Activated CD8-positive, alpha-beta memory T cell treated with anti-CD3 and anti-CD28 coated beads for 24 hours (primary cell): ENCODE results near the gene MEFV.
"Not testable (repeated sequence)": the region's sequence is repeated elsewhere in the genome, so short reads cannot be mapped to it uniquely, and the experiment has no call there.

Experiments used
- DNase-seq: peaks from one replicate; pipeline ENCODE4 v3.0.0-alpha.2; 2020

MEFV gene

DNA sequence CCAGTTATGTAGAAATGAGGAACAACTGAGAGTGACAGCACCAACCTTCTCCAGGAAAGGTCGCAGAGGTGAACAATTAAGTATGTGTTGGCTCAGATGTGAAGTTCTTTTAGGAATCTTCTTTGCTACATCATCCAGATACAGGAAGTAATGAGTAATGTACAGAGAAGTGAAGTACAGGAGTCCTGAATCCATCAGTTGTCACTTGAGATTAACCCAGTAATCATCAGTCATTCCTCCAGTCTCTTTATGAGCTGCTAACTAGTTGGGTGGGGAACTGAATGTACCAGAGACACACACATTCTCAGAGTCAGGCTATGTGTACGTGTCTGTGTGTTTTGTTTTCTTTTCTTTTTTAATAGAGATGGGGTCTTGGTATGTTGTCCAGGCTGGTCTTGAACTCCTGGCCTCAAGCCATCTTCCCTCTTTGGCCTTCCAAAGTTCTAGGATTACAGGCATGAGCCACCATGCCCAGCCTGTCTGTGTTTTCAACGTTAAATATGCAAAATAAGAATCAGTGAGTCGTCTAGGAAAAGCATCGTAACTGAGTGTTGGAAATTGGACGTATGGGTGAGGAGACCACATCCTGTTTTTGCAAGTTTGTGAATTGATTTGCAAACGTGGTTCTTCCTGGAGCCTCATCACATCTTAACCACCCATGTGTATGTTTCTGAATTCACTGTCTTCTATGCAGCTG lies 41.4 kb downstream of the MEFV start:
- DNase-seq: no peak

- no peak for DNase-seq
Measured at GRCh38 chr16:3212567-3212966, 43.9 kb downstream of the MEFV start.

- DNase-seq: no peak
Measured at GRCh38 chr16:3212006-3212405, 44.4 kb downstream of the MEFV start.

- DNase-seq: no peak
Measured at GRCh38 chr16:3207086-3207953, 49.1 kb downstream of the MEFV start.

DNA sequence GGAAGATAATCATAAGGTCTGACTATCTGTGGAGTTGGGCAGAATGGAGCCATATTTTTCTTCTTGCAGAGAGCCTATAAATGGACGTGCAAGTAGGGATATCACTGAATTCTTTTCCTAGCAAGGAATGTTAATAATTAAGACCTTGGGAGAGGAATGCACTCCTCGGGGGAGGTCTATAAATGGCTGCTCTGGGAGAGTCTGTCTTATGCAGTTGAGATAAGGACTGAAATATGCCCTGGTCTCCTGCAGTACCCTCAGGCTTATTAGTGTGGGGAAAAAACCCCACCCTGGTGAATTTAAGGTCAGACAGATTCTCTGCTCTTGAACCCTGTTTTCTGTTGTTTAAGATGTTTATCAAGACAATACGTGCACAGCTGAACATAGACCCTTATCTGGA lies 50.5 kb downstream of the MEFV start:
- DNase-seq: not testable (repeated sequence)

DNA sequence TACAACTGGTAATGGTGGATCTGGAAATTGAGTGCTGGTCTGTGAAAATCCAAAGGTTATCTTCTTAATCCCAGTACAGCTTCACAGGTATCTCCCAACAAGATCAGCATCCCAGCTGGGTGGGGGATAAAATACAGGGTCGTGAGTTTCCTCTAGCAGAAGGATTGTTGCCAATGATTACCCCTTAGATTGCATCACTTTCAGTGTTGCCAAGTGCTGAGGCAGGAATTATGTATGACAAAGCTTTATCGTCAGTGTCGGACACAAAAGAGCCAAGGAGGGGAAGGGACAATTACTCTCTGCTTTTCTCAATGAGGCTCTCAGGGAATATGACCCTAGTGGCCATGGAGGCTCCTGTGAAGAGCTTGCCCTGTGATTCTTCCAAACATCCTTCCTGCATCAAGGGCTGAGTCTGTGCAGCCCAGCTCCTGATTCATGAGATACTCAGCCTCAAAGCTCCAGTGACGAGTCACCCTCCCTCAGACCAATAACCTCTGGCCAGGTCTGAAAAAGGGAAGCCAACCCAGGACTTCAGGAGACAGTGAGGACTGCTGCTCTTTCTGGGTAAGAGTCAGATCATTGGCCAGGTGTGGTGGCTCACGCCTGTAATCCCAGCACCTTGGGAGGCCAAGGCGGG lies 53.4 kb downstream of the MEFV start:
- no peak for DNase-seq

DNA sequence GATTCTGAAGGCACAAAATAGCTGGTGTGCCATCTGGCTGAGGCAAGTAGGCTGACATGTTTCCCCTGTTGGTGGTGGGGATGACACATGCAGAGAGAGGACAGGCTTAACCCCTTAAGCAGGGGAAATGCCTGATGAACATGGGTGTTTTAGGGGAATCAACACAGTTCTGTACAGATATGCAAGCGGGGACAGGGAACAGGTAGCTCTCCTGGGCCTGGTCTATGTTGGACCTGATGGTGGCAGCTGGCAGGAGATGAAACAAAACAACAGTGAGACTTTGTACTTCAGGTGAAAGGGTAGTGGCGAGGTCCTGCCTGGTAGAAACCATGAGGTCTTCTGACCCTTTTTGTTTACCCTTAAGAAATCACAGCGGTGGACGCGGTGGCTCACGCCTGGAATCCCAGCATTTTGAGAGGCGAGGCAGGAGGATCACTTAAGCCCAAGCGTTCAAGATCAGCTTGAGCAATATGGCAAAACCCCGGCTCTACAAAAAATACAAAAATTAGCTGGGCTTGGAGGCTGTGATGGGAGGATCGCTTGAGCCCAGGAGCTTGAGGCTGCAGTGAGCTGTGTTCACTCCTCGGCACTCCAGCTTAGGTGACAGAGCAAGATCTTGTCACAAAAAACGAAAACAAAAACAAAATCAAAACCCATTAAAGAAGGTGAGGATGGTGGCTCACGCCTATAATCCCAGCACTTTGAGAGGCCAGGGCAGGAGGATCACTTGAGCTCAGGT lies 57.9 kb downstream of the MEFV start:
- DNase-seq: no peak

- not testable (repeated sequence) for DNase-seq
Measured at GRCh38 chr16:3197694-3198333, 58.6 kb downstream of the MEFV start.

DNA sequence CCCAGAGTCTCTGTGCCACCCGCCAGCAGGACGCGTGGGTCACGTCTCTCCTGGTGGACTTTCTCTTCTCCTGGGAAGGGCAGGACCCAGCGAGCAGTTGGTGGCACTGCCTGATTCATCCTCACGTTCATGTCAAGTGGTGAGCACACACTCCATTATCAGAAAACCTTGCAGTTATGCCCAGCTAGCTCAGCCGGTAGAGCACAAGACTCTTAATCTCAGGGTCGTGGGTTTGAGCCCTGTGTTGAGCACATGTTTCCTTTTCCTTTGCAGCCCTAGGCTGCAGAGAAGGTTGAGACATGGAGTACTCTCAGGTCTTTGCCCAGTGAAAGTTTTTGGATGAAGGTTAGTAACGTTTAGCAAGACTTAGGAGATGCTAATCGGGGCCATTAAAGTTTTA lies 60.5 kb downstream of the MEFV start:
- no peak for DNase-seq

DNA sequence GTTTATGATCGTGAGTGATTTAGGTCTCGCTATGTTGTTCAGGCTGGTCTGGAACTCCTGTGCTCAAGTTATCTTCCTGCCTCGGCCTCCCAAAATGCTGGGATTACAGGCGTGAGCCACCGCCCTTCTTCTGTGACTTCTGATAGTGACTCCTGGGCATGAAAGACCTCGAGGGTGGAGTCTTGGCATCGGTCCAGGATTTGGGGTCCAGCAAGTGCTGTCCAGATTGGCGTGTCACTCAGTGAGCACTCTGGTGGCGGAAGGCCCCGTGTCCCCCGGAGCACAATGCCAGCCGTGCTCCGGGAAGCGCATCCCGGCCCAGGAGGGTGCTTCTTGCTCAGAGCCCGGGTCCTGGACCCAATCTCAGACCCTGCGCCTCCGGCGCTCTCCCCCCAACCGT lies 61.6 kb downstream of the MEFV start:
- DNase-seq: no peak

DNA sequence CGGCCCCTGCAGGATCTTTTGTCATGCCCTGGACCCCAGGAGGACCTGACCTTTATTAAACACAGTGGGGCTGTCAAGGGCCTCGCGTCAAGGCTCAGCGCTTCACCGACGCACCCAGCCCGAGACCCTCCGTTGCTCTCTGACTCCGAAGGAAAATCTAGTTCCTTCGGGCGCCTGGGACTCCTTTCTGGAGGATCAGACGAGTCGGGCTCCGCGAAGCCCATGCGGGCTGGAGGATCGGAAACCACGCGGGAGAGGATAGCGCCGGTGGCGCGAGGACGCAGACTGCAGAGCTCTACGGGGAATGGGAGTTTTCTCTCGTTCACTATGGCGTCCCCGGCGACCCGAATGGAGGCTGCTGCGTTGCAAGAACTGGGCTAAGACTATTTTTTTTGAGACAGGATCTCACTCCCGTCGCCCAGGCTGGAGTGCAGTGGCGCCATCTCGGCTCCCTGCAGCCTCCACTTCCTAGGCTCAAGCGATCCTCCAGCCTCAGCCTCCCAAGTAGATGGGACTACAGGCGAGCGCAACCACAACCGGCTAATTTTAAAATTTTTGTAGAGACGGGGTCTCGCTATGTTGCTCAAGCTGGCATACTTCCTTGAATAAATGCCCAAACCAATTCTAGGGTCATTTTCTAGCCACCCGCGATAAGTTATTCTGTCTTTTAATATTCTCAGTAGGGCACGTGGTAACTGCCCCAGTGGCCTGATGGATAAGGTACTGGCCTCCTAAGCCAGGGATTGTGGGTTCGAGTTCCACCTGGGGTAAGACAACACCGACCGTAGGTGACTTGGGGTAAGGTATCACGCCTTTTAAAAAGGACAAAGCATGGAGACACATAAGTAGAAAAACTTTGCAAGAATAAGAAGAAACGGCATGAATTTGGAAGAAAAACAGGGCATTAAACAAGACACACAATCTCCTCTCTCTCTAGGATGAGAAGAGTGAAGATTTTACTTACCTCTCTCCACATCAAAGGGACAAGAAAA lies 62.9 kb downstream of the MEFV start:
- no peak for DNase-seq

DNA sequence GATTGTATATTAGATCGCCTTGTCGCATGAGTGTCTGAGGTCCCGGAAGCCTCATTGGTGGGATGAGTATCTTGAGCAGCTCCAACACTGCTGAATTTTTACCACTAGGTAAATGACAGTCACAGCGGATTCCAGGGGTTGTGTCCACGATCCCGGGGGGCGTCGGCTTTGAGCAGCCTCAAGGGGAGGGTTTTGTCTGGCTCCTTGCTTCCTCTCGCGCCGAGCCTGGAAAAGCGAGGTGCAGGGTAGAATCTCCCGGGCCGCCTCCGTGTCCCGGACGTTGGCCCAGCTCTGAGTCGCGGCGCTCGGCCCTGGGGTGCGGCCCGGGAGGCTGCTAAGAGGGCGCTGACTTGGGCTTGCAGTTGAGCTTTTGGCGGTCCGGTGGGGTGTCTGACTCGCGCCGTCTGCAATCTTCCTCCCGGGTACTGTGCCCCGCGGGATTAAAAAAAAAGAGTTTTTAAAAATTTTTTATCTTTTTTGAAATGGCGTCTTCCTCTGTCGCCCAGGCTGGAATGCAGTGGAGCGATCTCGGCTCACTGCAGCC lies 63.9 kb downstream of the MEFV start:
- no peak for DNase-seq
